ENCODE measurements around the gene FAM3D.

Gene FAM3D

DNA sequence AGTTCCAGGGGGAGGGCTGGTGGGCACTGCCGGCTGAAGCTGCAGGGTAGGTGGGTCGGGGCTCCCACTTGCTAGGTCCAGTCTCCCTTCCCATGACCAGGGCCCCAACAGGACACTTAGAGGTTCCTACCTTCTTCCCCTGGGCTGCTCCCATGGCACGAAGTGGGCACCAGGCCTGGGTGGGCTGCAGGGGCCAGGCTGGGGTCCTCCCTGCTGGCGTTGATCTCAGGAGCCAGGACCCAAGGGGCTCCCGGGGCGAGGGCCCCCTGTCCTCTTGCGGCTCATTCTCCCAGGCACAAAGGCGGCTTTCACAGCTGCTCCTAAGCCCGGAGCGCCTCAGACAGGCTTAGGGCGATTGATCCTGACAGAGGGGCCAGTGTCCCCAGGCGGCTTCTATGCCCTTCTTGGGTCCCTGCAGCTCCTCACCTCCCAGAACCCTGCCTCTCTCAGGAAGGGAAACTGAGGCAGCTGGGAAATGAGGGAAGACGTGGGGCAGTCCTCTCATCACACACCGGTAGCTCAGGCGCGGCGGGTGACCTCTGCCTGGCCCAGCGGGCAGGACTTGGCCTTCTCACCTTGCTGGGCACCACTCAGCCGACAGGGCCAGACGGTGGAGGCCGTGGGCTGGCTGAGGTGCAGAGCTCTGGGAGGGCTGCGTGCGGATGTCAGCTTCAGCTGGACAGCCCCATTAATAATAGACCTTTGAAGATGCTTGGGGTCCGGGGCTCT, 39.6 kb downstream of the FAM3D start:
- DNase-seq (ENCODE audit: low spot score): no peak

DNA sequence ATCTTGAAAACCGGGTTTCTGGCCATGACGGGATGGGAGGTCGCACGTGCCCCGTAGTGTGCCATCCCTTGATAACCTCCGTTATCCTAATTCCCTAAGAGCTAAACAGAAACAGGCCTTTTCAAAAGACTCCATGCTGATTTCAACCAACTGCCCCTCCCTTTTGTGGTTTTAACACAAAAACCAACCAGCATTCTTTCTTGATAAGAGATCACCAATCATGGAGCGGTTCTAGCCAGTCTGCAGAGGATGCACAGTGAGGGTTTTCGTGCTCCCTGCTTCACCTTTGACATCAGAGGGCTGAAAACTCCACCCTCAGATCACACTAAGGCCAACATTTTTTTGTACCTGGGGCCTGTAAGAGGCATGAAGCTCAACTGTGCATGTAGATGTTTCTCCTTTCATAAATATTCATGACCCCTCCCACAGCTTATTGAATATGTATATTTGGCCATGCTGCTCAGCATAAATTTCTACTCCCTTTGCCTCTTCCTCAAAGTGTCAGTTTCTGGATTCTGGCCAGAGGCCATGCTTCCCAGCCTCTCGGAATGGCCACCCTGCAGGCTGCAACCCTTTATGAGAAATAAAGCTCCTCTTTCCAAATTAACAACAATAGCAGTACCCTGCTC, 41.3 kb downstream of the FAM3D start:
- DNase-seq (ENCODE audit: low spot score): no peak

DNA sequence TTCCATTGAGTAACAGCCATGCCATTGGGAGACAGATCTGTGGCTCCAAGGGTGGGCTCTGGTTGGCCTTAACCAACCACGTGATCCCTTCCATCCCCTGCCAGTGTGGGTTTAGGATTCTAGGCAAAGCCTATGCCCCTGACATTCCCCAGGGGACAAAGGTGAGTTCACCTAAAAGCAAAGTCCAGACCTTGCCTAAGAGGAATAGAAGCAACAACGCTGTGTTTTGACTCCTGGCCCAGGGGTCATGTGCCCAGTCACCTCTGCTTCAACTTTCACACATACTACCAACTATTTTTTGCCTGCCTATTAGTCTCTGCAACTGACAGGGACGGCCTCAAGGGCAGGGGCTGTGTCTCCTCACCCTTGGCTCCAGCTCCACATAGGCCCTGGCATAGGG, 42.0 kb downstream of the FAM3D start:
- DNase-seq (ENCODE audit: low spot score): no peak

DNA sequence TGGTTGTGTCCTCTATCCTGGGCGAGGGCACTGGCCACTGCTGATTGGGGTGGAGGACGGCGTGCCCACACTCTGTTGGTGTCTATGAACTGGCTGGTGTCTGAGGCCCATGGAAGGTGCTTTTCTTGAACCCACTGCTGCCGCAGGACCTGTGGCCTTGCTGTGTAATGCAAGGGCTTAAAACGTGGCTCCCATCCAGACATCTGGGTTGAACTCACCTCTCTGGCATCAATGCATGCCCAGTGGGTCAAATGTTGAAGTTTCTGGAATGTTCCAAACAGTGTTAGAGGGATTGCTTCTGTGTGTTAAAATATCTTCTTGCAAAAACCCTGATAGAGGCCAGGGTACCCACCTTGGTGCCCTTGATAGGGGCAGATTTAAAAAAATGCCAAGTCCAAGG, 42.6 kb downstream of the FAM3D start:
- DNase-seq (ENCODE audit: low spot score): no peak

DNA sequence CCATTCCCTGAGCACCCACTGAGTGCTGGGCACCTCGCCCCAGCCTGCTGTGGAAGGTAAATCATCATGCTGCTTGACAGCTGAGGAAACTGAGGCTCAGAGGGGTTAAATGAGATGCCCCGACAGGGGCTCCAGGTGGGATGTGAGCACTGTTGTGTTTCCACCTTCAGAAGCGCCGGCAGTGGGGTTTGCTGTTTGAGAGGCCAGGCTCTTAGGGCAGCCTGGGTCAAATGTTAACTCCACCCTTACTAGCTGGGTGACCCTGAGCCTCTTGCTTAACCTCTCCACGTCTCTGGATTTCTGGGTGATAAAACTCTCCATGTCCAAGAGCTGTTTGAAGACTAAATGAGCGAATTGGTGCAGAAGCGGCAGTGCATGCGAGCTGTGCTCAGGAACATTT, 43.1 kb downstream of the FAM3D start:
- no peak for DNase-seq (ENCODE audit: low spot score)

DNA sequence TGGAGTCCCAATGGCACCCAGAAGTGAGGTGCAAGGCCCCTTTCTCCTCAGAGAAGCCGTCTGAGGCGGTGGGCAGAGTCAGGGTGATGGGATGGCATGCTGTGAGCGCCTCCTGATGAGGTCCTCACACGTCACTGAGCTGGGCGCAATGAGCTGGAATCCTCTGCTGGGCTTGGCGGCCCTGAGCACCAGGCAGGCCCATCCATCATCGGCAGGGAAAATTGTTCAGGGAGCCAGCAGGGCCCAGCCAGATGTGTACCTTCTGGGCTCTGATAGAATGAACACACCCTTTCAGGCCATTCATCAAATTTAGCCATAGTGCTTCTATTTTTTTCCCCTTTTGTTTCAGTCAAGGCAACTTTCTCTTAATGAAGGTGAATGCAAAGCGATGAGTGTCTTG, 43.7 kb downstream of the FAM3D start:
- no peak for DNase-seq (ENCODE audit: low spot score)

DNA sequence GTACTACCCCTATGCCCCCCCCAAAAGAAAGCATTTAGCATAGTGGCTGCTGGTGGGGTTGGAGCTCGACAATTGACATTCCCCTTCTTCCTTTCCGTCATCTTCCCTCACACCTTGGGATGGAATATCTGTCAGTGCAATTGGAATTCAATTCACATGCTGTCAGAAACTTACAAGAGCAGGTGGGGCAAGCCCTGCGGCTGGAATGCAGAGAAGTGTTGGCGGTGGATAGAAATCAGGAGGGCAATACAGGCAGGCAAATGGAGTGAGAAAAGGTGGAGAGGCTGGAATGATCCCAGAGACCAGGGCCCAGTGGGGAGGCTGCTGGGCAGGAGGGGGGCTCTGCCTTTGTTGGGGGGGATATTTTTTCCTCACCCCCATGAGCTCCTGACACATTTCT, 44.1 kb downstream of the FAM3D start:
- no peak for DNase-seq (ENCODE audit: low spot score)

DNA sequence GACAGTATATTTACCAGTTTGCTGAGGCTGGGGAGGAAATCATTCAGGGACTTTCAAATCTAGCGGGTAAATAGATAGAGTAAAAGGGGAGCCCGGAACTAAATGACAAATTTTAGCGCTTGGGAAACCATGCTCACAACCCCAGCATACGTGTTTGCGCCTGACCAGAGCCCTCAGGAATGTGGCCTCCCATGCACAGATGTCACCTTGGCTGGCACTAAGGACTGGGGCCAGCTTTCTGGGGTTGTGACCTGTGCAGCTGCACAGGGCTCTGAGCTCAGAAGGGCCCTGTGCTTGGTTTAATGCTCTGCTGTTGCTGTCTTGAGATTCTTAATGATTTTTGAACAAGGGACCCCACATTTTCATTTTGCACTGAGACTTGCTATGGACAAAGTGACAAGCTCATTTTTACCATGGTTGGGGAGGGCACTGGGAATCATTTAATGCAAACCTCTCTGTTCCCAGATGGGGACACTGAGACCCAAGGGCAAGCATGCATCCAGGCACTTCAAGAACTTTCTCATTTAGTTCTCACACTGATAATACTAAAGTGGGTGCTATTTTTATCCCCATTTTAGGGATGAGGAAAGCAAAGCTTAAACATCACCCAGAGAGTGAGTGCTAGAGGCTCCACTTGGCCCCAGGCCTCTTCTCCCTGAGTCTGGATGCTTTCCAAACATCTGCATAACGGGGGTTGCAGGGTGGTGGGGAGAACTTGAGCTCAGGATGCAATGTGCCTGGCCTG, 45.3 kb downstream of the FAM3D start:
- peak; percentile 54 for DNase-seq (ENCODE audit: low spot score)

DNA sequence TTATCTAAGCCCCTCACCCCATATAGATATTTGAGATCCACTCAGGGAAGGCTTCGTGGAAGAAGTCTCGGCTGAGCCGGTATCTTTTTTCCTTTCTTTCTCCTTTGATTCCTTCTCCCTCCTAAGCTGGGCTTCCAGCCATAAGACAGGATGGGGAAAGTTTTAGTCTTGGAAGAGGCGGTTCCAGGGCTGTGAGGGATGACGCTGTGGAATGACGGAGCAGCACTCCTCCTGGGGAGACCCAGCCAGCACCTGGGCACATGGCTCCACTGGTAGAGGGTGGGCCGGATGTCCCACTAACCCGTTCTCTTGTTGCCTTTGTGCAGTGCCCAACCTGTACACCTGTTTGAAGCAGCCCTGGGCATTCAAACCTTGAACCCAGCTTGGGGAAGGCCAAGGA, 46.2 kb downstream of the FAM3D start:
- no peak for DNase-seq (ENCODE audit: low spot score)

DNA sequence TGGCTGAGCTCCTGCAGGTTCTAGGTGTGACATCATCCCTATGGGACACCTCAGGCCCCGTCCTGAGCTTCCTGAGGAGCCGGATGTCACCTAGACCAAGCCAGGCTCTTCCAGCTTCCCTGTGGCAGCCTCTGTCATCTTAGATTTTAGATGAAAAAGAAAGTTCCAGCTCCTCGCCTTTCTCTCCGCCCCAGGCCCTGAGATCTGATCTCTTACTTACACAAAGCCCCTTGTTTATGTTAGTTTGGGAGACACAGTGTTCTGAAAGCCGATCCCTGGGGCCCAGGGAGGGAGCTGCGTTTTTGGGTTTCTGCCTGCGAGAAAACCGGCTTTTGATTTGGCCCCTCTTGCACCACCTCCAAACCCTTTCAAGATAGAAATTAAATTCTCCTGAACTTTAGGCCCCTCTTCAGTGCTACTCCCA, 49.2 kb downstream of the FAM3D start:
- DNase-seq (ENCODE audit: low spot score): no peak

DNA sequence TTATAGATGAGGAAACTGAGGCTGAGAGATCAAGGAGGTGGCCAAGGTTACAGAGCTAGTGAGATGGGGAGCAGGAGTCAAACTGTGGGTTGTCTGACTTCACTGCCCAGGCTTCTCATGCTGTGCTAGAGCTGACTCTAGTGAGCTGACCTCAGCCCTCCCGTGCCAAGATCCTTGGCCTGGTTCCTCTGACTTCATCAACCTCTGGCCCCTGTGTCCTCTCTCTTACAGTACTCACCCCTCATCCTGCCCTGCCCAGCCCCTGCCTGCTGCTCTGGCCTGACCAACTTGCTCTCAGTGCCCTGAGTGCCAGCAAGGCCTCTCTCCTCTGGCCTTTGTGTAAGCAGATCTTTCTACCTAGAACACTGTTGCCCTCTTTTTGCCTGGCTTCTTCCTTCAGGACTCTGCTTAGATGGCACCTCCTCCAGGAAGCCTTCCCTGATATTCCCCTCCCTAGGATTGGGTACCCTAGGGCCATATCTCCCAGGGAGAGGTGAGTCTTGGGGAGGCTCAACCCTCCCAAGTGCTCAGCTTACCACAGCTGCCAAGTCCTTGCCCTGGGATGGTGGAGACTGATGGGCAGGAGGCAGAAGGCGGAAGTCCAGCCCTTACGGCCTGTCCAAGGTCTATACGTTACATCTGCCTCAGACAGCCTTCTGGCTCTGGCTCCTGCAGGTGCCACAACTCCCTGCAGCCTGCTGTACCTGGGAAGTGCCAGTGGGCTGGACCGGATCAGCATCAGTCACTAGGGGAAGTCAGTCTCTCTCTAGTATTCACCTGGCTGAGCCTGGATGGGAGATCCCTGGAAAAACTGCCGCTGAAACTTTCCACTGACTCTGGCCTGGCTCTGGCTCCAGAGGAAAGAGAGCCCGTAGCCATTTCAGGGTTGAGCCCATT, 53.1 kb downstream of the FAM3D start:
- peak; percentile 42 for DNase-seq (ENCODE audit: low spot score)

DNA sequence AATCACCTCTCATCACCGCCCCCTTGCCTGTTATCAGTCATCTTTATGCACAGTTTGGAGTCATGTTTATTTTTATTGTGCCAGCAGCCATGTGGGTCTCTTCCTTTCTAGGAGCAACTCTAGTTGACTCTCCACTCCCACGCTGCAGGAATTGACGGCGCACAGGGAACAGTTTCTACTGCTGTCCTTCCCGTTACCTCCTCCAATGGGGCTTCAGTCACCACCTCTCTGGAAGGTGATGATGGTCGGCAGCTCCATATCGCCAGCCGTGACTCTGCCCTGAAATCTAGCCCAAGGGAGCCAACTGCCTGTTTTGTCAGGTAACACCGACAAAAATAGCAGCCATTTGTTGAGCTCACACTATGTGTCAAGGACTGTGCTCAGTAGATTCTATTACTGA, 53.7 kb downstream of the FAM3D start:
- no peak for DNase-seq (ENCODE audit: low spot score)

DNA sequence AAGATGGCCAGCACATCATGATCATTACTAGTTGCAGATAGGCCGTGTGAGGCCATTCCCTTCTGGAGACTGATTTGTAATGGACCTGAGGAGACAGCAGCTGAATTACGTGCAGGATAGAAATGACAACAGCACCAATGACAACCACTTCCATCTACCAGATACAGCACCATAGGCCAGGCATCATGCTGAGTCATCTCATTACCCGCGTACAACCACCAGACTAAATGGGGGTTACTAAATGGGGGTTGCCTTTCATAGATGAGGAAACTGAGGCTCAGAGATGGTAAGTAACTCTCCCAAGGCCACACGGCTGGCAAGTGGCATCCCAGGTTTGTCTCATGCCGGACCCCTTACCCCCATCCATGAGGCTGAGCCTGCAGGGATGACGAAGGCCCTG, 56.6 kb downstream of the FAM3D start:
- peak; percentile 94 for DNase-seq (ENCODE audit: low spot score)

DNA sequence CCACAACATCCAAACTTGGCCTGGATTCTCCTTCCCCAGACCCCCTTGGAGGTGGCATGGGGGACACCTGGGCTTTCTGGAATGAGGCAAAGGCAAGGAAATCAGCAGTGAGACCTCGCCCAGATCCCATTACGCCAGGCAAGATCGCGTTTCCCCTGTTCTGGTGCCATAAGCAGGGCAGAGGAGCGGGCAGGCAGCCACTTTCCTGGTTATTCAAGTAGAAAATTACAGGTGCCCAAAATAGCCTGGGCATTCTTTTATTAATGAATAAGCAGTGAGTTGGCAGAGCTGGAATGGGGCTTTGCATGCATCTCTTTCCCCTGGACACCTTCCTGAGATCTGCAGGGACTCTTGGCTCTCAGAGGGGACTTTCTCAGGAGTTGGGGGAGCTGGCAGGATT, 57.9 kb downstream of the FAM3D start:
- DNase-seq (ENCODE audit: low spot score): peak; percentile 93

DNA sequence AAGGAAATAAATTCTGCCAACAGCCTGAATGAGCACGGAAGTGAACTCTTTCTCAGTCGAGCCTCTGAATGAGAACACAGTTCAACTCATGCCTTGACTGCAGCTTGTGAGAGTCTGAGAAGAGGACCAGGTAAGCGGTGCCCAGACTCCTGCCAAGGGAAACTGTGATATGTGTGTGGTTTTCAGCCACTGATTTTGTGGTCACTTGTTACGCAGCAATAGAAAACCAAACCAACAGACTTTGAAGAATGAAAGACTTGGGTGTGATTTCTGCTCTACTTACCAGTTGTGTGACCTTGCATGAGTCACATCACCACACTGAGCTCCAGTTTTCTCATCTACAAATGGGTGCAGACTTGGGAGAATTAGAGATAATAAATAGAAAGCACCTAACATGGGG, 58.8 kb downstream of the FAM3D start:
- DNase-seq (ENCODE audit: low spot score): peak; percentile 97

DNA sequence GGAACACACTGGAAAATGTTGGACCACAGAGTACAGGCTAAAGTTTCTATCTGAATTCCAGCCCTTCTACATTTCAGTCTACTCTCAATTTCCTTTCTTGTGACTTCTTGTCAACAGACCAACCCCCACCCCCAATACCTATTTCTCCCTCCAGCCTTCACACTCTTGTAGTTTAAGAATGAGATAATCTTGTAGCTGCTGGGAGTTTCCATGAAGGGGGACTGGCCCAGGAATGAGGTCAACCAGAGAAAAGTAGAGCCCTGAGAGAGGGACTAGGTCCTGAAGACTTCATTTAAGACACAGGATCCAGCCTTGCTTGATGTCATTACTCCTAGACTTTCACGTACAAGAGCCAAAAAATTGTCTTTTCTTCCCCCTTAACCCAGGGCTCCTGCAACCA, 59.9 kb downstream of the FAM3D start:
- peak; percentile 34 for DNase-seq (ENCODE audit: low spot score)

DNA sequence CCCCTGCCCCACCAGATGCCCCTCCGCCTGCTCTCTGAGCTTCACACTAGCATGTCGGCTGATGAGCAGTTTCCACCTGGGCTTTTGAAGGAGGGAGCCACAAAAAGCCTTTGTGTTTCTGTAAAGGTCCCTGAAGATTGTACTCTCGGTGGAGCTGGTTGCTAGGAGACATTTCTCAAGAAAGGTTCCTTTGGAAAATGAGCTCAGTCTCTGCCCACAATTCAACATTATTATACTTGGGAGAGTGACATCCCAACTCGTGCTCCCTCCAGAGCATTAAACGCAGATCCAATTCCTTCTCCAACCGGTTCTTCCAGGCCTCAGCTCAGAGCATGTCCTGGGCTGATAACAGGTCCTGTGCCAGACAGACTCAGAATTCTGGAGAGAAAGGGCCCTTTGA, 62.5 kb downstream of the FAM3D start:
- no peak for DNase-seq (ENCODE audit: low spot score)

DNA sequence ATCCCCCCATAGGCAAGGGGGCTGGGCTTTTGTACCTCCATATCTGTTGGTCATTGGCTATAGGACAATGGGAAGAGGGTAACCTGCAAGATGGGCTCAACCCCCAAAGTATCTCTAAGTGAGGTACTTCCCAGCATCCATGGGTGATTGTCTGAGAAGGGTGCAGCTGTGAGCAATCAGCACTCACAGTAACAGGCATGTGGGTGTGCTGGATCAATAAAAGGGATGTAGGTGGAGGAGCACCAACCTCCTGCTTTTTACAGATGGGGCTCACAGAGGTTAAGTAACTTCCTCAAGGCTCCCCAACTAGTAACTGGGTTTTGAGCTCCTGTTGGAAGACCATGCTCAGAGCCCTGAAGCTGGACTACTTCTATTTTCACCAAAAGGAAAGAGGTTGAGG, 63.0 kb downstream of the FAM3D start:
- no peak for DNase-seq (ENCODE audit: low spot score)

DNA sequence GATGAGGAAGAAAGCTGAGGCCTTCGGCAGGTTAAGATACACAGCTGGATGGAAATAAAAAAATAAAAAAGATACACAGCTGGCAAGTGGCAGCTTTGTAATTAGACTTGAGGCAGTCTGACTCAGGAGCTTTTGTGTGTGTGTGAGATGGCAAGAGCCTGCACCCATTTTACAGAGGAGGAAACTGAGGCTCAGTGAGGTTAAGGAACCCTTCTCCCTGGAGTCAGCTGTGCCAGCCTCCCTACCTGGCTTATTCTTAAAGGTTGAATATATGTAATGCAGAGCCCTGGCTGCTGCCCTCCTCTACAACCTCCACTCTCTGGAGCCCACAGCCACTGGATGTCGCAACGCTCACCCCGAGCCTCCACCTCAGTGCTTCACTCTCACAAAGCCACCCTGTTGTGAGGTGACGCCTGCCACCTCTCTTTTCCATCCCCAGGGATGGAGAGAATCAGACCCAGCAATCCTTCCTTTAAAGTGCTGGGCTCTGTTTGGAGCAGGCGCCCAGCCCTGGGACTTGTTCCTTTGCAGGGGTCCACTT, 68.7 kb downstream of the FAM3D start:
- DNase-seq (ENCODE audit: low spot score): no peak

DNA sequence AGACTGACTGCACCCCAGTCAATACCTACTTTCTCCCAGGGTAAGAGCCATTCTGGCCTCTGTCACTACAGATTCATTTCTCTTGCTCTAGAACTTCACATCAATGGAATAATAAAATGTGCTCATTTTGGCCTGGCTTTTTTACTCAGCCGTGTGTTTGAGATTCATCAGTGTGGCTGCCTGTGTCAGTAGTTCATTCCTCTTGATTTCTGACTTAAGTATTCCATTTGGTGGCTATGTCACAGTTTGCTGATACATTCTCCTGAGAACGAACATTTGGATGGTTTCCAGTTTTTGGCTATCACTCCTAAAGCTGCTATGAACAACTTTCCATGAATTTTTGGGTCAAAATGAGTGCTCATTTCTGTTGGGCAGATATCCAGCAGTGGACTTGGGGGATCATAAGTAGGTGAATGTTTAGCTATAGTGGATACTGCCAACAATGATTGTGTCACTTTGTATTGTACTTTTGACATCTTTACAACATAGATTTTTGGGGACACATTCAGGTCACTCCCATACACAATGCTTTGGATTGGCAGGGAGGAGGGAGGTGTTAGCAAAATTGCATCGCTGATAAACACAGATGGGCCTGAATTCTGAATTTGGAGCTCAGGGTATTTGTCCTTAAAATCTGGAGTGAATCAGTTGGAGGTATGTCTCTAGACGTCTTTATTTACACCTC, 69.6 kb downstream of the FAM3D start:
- no peak for DNase-seq (ENCODE audit: low spot score)

DNA sequence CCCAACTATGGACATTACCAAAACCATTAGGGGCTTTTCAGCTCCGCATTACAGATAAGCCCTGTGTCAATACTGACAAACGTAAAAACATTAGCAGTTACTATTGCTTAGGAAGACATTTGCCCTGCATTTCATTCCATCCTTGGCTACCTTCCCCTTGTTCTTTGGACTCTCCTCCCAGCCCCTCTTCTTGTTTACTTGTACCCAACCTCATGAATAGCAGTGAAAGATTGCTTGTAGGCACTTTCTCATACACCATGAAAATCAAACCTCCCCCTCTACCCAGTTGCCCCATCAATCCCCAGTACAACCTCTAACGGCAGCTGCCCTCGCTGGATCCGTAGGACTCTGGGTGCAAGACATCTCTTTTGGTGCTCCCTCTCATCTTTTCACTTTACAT, 72.5 kb downstream of the FAM3D start:
- no peak for DNase-seq (ENCODE audit: low spot score)
